CD4-positive, alpha-beta T cell treated with Interferon gamma for 1 hour (primary cell): ENCODE data around the gene MOAP1.
"Not testable (repeated sequence)": the region's sequence is repeated elsewhere in the genome, so short reads cannot be mapped to it uniquely, and the experiment has no call there.

Source experiments
- DNase-seq: peaks from one replicate; pipeline ENCODE4 v3.0.0-alpha.2; 2020

Gene MOAP1

GRCh38 chr14:93184391-93185348 lies at the start of gene MOAP1, which contains the start of gene LYSET:
Gene MOAP1, minus strand, starts transcription at chr14:93184897. Its CDS starts 655 bp downstream, at chr14:93184242.
Gene LYSET, plus strand, starts transcription at chr14:93185317. Its CDS starts 89 bp downstream, at chr14:93185406.
- DNase-seq = peak; percentile 94

DNA sequence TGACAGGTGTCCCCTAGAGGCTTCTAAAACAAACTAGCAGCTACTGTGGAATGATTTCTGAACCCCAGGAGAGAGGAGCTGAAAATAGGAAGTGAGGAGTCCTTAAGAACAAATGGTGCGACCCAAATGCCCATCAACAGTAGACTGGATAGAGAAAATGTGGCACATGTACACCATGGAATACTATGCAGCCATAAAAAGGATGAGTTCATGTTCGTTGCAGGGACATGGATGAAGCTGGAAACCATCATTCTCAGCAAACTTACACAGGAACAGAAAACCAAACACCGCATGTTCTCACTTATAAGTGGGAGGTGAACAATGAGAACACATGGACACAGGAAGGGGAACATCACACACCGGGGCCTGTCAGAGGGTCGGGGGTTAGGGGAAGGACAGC lies 48.4 kb upstream of the MOAP1 start:
- DNase-seq = not testable (repeated sequence)

GRCh38 chr14:93232159-93232558 lies 47.5 kb upstream of the MOAP1 start:
- no peak for DNase-seq

DNA sequence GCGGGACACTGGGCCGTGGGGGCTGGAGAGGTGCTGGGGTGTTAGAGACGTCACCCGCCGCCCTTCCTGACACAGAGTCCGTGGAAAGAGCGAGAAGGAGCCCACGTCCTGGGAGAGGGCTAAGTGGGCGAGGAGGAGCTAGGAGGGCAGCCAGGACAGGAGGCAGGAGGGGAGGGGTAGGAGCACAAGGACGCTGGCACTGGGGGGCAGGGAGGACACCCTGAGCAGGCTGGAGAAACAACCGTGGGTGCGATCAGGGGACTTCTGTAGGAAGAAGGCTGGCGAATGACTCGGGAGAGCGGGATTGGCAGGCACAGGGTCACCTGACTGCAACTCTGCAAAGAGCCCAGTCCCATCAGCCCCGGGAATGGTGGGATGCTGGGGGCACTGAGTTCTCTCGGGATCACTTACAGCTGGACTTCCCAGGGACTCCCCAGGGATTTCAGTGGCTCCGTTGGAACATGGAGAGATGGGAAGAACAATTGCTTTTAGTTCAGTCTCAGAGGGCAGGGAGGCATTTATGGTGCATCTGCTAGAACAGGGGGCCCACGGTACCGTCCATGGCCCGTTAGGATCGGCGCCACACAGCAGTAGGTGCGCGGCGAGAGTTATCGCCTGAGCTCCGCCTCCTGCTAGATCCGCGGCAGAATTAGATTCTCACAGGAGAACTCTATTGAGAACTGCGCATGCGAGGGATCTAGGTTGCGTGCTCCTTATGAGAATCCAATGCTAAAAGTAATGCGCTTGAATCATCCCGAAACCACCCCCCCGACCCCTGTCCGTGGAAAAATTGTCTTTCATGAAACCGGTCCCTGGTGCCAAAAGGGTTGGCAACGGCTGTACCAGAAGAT lies 46.7 kb upstream of the MOAP1 start:
- DNase-seq = no peak

GRCh38 chr14:93230539-93230938 lies 45.8 kb upstream of the MOAP1 start:
- no peak for DNase-seq

GRCh38 chr14:93228550-93228949 lies 43.9 kb upstream of the MOAP1 start:
- DNase-seq = no peak

- no peak for DNase-seq
Observed at GRCh38 chr14:93223565-93223964, 38.9 kb upstream of the MOAP1 start.

- DNase-seq = no peak
Observed at GRCh38 chr14:93220509-93220908, 35.8 kb upstream of the MOAP1 start.

GRCh38 chr14:93219103-93219726 lies 34.5 kb upstream of the MOAP1 start:
- peak; percentile 55 for DNase-seq

GRCh38 chr14:93214598-93214997 lies 29.9 kb upstream of the MOAP1 start:
- no peak for DNase-seq

DNA sequence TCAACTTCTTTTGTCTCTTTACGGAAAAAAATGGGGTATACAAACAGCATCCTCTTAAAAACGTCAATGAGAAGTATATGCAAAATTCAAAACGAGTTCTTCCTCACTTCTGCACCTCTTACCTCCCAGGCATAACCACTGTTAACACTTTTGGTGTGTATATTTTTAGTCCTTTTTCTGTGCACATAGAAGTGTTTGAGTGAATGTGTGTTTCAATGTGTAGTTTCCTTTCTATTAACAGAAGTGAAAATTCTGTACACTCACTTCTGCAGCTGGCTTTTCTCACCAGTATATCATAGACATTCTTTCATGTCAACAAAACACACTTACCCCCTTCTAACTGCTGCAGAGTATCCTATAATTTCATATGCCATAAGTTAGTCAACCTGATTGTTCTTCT lies 27.7 kb upstream of the MOAP1 start:
- no peak for DNase-seq

DNA sequence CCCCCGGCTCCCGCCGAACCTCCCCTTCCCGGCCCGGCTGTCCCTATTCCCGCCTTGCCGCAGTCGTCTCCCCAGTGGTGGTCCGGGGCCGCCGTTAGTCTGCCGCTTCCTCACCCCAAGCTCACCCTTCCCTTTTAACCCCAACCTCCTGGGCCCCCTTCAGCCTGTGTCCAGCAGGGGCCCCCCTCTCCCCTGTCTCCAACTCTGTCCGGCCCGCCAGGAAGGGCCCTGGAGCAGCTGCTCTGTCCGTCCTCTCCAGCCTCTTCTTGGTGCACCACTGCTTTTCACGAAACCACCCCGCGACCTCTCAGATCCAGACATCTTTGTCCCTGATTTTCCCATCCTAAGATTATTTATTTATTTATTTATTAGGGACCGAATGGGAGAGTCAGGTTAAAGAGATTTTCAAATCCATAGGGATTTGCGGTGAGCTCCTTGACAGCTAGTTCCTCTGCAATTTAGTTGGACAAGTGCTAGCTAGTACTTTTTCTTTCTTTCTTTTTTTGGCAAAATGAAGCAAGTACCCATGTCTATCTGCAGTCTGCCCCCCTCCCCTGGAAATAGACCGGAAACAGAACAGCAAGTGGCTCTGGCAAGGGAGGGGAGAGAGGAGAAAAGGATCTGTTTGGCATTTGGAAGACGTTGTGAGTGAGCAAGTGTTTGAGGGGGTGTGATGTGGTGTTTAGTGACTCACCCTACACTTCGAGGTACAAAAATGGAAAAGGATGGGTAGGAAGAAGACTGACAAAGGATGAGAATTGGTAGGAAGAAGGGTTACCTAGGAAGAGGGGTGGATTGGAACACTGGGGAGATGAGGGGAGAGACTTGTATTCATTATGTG lies 23.0 kb upstream of the MOAP1 start:
- peak; percentile 8 for DNase-seq

- DNase-seq = peak; percentile 85
Observed at GRCh38 chr14:93206793-93207467, 22.2 kb upstream of the MOAP1 start, which contains the start of the genes GON7 and UBR7. Gene GON7, minus strand, starts transcription at chr14:93207065. Its CDS starts 28 bp downstream, at chr14:93207037. Gene UBR7, plus strand, starts transcription at chr14:93207256. Its CDS starts 36 bp downstream, at chr14:93207292.

DNA sequence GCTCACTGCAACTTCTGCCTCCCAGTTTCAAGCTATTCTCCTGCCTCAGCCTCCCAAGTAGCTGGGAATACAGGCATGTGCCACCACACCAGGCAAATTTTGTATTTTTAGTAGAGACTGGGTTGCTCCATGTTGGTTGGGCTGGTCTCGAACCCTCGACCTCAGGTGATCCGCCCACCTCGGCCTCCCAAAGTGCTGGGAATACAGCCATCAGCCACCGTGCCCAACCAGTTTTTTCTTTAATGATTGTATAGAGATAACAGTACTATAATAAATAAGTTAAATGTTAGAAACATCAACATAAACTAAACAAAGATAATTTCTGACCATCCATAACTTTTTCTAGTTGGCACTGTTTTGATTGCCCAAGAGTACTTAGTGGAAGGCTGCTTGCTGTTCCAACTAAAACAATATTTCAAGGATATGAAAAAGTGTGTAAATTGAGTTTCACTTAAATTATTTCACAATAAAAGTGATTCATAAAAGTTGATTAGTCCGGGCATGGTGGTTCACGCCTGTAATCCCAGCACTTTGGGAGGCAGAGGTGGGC lies 16.5 kb upstream of the MOAP1 start:
- DNase-seq = no peak

DNA sequence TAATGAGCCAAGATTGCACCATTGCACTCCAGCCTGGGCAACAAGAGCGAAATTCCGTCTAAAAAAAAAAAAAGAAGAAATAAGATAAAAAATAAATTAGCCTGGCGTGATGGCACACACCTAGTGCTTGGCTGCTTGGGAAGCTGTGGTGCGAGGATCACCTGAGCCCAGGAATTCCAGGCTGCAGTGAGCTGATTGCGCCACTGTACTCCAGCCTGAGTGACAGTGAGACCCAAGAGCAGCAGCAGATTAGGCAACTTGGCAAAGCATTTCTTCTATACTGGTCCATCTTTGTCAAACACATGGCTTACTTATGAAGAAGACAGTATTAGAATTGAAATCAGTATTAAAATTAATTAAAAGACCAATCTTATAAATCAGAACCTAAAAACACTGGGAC lies 15.9 kb upstream of the MOAP1 start:
- no peak for DNase-seq

- DNase-seq = no peak
Observed at GRCh38 chr14:93199031-93199430, 14.3 kb upstream of the MOAP1 start.

DNA sequence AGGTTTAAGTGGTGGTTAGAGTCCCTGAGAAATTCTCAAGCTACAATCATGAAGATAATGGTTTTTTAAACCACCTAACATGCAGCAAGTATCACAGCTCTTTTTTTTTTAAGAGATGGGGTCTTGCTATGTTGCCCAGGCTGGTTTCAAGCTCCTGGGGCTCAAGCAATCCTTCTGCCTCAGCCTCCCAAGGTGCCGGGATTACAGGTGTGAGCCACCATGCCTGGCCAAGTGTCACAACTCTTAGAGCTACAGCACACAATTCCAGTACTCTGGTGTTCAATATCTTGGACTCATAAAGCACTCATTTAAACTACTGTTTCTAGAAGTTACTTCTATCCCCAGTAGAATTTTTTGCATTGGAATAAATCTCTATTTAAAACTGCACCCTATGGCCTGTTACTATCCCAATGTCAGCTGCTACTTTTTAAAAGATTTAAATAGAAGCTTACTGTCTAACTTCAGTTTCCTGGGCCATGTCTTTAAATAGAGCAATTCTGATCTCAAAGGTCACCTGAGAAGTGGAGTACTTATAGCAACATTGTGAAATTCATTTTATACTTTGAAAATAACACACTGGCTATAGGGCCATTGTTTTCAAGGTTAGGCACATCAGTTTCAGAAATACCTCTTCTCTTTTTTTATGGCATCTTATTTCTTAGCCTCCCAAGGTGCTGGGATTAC lies 10.8 kb upstream of the MOAP1 start:
- no peak for DNase-seq

DNA sequence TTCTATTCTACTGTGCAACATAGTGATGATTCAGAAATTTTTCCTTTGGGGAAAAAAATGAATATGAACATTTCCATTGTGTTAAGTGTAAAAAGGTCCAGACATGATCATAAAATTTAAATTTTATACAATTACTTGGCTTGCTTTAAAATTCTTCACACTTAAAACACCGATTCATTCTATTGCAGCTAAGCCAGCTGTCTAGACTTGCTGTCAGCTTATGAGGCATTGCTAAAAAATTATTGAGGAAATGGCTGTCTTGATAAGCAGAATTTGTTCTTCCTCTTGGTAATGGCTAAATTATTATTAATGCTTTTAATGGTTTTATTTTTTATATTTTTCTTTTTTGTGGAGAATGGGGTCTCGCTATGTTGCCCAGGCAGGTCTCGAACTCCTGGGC lies 2.3 kb upstream of the MOAP1 start:
- no peak for DNase-seq

- DNase-seq = no peak
Observed at GRCh38 chr14:93186466-93186865, 1.8 kb upstream of the MOAP1 start.

DNA sequence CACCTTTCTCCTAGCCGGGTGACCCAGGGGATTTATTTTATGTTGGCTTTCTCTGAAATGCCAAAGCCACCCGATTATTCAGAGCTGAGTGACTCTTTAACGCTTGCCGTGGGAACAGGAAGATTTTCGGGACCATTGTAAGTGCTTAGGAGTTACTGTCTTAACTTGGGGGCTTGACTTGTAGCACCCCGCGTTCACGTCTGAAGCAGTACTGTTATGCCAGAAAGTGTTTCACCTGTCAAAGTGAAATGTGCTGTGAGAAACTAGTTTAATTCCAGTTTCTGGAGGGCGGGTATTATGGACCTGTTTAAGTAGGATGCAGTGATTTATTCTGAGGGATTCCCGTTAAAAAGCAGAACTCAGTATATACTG lies 638 bp upstream of the MOAP1 start:
- no peak for DNase-seq
